Lung (tissue), 12 donors: ENCODE results near the gene THOC7. TPM values are rescaled to one million over a fixed set of nuclear protein-coding genes. Genes with fewer than 3 reads are reported as not detected.

Source experiments
- ATAC-seq: fragments of 200-7000 bp; cut with Tn5 transposase; one replicate; pipeline ENCODE4 v1.9.1; 2020; ENCODE audit warnings: moderate number of reproducible peaks; ENCODE audit not compliant: insufficient read depth, low FRiP score
- DNase-seq, 3 donors: peaks; one replicate each; pipeline ENCODE4 v3.0.0-alpha.2; 2013 to 2017
- H3K27ac ChIP-seq, 2 donors: one replicate each; pipeline ENCODE4 v1.5.1; 2013; ENCODE audit warnings: mild to moderate bottlenecking in 2 of 2, moderate library complexity in 2 of 2, control low read depth in 1 of 2, inconsistent platforms in 1 of 2, low read depth in 1 of 2, low read length in 1 of 2
- H3K27me3 ChIP-seq, 3 donors: one replicate each; pipeline ENCODE4 v1.5.1; 2013; ENCODE audit warnings: low read length in 2 of 3; ENCODE audit not compliant: control insufficient read depth in 3 of 3, insufficient read depth in 3 of 3
- H3K36me3 ChIP-seq, 4 donors: one replicate each; pipeline ENCODE4 v1.5.1; 2013; ENCODE audit warnings: low read length in 4 of 4, mild to moderate bottlenecking in 1 of 4, moderate library complexity in 1 of 4; ENCODE audit not compliant: control insufficient read depth in 4 of 4, insufficient read depth in 4 of 4
- H3K4me1 ChIP-seq, 5 donors: one replicate each; pipeline ENCODE4 v1.5.1; 2013; ENCODE audit warnings: low read length in 5 of 5, mild to moderate bottlenecking in 2 of 5, moderate library complexity in 1 of 5; ENCODE audit not compliant: control insufficient read depth in 5 of 5, insufficient read depth in 5 of 5
- H3K4me3 ChIP-seq: one replicate; pipeline ENCODE4 v1.5.1; 2013; ENCODE audit warnings: mild to moderate bottlenecking, control low read depth, moderate library complexity
- H3K9ac ChIP-seq, 2 donors: one replicate each; pipeline ENCODE4 v1.5.1; 2013; ENCODE audit warnings: low read length in 2 of 2, control low read depth in 1 of 2; ENCODE audit not compliant: insufficient read depth in 1 of 2
- H3K9me3 ChIP-seq, 4 donors: one replicate each; pipeline ENCODE4 v1.5.1; 2013; ENCODE audit warnings: low read length in 3 of 4, mild to moderate bottlenecking in 1 of 4, moderate library complexity in 1 of 4; ENCODE audit not compliant: control insufficient read depth in 4 of 4, insufficient read depth in 3 of 4
- CTCF ChIP-seq: IDR thresholded peaks from 2 replicates; pipeline ENCODE4 v1.5.1; 2012; ENCODE audit warnings: mild to moderate bottlenecking; ENCODE audit errors: control extremely low read depth, extremely low read depth
- WGBS, 2 donors: extraction: QIAGEN DNeasy Blood & Tissue Kit; methylation state at CpG; one replicate each; pipeline ENCODE4 v1.1.7; 2013; 5-methylcytosine and 5-hydroxymethylcytosine counted together
- polyA plus RNA-seq, 2 donors: library from polyadenylated mRNA; stranded (reverse); fragments of 200-250 nt; gene quantifications; one replicate each; pipeline ENCODE4 v1.2.1, GENCODE V29; 2013
- total RNA-seq, 2 donors: library from RNA; depleted of rRNA in 1 of 2; stranded (reverse); fragments of >200 nt in 1 of 2; gene quantifications; one replicate each; pipeline ENCODE4 v1.2.1, GENCODE V29; 2014 to 2021
- donor health status: control.
- donor health status: control.
- donor health status: Bipolar disorder and iron deficiency.
- donor health status: healthy.
- donor health status: DM: yes; HTN: yes; CAD: no.

The THOC7 gene
- total and polyA plus RNA-seq, 4 donors = 38.1 to 124 (median 42.5) TPM

GRCh38 chr3:63908081-63908736, 44.6 kb upstream of the THOC7 start:
- WGBS, 2 donors = 72 to 97% methylated on average over 2 of the region's 2 CpGs
- H3K27ac ChIP-seq = no peak overlapping the region
- H3K9ac ChIP-seq = no peak overlapping the region
- no peaks in the 10 kb centered on the region for H3K9me3 ChIP-seq
- H3K4me3 ChIP-seq = no peak overlapping the region
- no peak for TF ChIP-seq CTCF
- no peak for ATAC-seq
- peak in 2 of 3 donors; percentile 47 to 55 for DNase-seq
- no peaks in the 10 kb centered on the region for H3K27me3 ChIP-seq
- H3K4me1 ChIP-seq = peaks cover 0 to 35% (median 10%) of the 10 kb centered on the region in 5 donors
- peaks cover 0 to 12% (median 0%) of the 10 kb centered on the region in 4 donors for H3K36me3 ChIP-seq

GRCh38 chr3:63905731-63906620, 42.4 kb upstream of the THOC7 start:
- no peaks in the 10 kb centered on the region for H3K9me3 ChIP-seq
- no peak for TF ChIP-seq CTCF
- peaks cover 0 to 12% (median 0%) of the 10 kb centered on the region in 4 donors for H3K36me3 ChIP-seq
- H3K27ac ChIP-seq = no peak overlapping the region
- DNase-seq (no peak), ATAC-seq (no peak)
- H3K27me3 ChIP-seq = no peaks in the 10 kb centered on the region
- no peak overlapping the region for H3K9ac ChIP-seq
- WGBS, 2 donors = 83 to 88% methylated on average over 4 of the region's 4 CpGs
- no peak overlapping the region for H3K4me3 ChIP-seq
- peaks cover 0 to 25% (median 4%) of the 10 kb centered on the region in 5 donors for H3K4me1 ChIP-seq

GRCh38 chr3:63900459-63900858, 36.9 kb upstream of the THOC7 start:
- DNase-seq (peak in 2 of 3 donors; percentile 54 to 74), ATAC-seq (no peak)
- peaks cover 0 to 6% (median 4%) of the 10 kb centered on the region in 5 donors for H3K4me1 ChIP-seq
- H3K27ac ChIP-seq = no peak overlapping the region
- H3K36me3 ChIP-seq = peaks cover 0 to 13% (median 4%) of the 10 kb centered on the region in 4 donors
- no peak overlapping the region for H3K4me3 ChIP-seq
- no peak overlapping the region for H3K9ac ChIP-seq
- no peak for TF ChIP-seq CTCF
- WGBS, 2 donors = 35 to 40% methylated on average over 2 of the region's 2 CpGs
- no peaks in the 10 kb centered on the region for H3K9me3 ChIP-seq
- H3K27me3 ChIP-seq = no peaks in the 10 kb centered on the region
